ENCODE results near the gene NR2F1-AS1.
A peak's percentile ranks its signal among the peaks of the same experiment; 100 is the strongest.
"Not testable (repeated sequence)": the region's sequence is repeated elsewhere in the genome, so short reads cannot be mapped to it uniquely, and the experiment has no call there.

Gene NR2F1-AS1

GRCh38 chr5:93422652-93423280 is 158.3 kb downstream of the NR2F1-AS1 start:
- peak; percentile 58 to 86 for DNase-seq

- DNase-seq, result peak; percentile 58 to 76
Observed at GRCh38 chr5:93421987-93422401, 159.0 kb downstream of the NR2F1-AS1 start.

- peak; percentile 25 to 36 for DNase-seq
Observed at GRCh38 chr5:93421468-93421867, 159.6 kb downstream of the NR2F1-AS1 start.

- DNase-seq, result no peak
Observed at GRCh38 chr5:93417490-93417889, 163.5 kb downstream of the NR2F1-AS1 start.

- peak; percentile 0 to 13 for DNase-seq
Observed at GRCh38 chr5:93415819-93416218, 165.2 kb downstream of the NR2F1-AS1 start.

GRCh38 chr5:93411716-93412115 is 169.3 kb downstream of the NR2F1-AS1 start:
- DNase-seq, result no peak

GRCh38 chr5:93409691-93410090 is 171.3 kb downstream of the NR2F1-AS1 start:
- no peak for DNase-seq

- no peak for DNase-seq
Observed at GRCh38 chr5:93407454-93407853, 173.6 kb downstream of the NR2F1-AS1 start.

- DNase-seq, result peak; percentile 45 to 60
Observed at GRCh38 chr5:93406971-93407401, 174.0 kb downstream of the NR2F1-AS1 start.

GRCh38 chr5:93404246-93404645 is 176.8 kb downstream of the NR2F1-AS1 start:
- no peak for DNase-seq

- peak in 1 of 2 experiments; percentile 10 for DNase-seq
Observed at GRCh38 chr5:93403141-93403928, 177.7 kb downstream of the NR2F1-AS1 start.

- no peak for DNase-seq
Observed at GRCh38 chr5:93402451-93402850, 178.6 kb downstream of the NR2F1-AS1 start.

- DNase-seq, result no peak
Observed at GRCh38 chr5:93401634-93402213, 179.3 kb downstream of the NR2F1-AS1 start.

- no peak for DNase-seq
Observed at GRCh38 chr5:93399675-93400074, 181.3 kb downstream of the NR2F1-AS1 start.

- DNase-seq, result peak; percentile 36 to 55
Observed at GRCh38 chr5:93395971-93396379, 185.0 kb downstream of the NR2F1-AS1 start.

- no peak for DNase-seq
Observed at GRCh38 chr5:93395010-93395409, 186.0 kb downstream of the NR2F1-AS1 start.

- no peak for DNase-seq
Observed at GRCh38 chr5:93394301-93394700, 186.7 kb downstream of the NR2F1-AS1 start.

GRCh38 chr5:93391169-93391568 is 189.8 kb downstream of the NR2F1-AS1 start:
- not testable (repeated sequence) for DNase-seq

- DNase-seq, result peak; percentile 46 to 81
Observed at GRCh38 chr5:93385655-93386054, 195.4 kb downstream of the NR2F1-AS1 start.

- no peak for DNase-seq
Observed at GRCh38 chr5:93384995-93385394, 196.0 kb downstream of the NR2F1-AS1 start.

- no peak for DNase-seq
Observed at GRCh38 chr5:93384026-93384425, 197.0 kb downstream of the NR2F1-AS1 start.

- no peak for DNase-seq
Observed at GRCh38 chr5:93382188-93382825, 198.7 kb downstream of the NR2F1-AS1 start.

- no peak for DNase-seq
Observed at GRCh38 chr5:93381057-93381456, 200.0 kb downstream of the NR2F1-AS1 start.
